ENCODE data around the gene SORCS2.

GRCh38 chr4:7654550-7655445, 462.5 kb downstream of the SORCS2 start:
- TF ChIP-seq TRAFD1 (CRISPR knock-in tag; IDR thresholded peaks at IDR 0.05; ENCODE audit: borderline replicate concordance) (no peak), HNRNPUL1 (IDR thresholded peaks at IDR 0.05; ENCODE audit: low read depth, low read length) (no peak)
